CD4-positive, alpha-beta T cell treated with Interleukin-4 for 4 hours (primary cell): ENCODE data around the gene MRTFB.

ENCODE experiments used
- DNase-seq: peaks from one replicate; pipeline ENCODE4 v3.0.0-alpha.2; 2020

The MRTFB gene

GRCh38 chr16:14187517-14188338, 116.6 kb downstream of the MRTFB start:
- no peak for DNase-seq

GRCh38 chr16:14193316-14193871, 122.3 kb downstream of the MRTFB start:
- peak; percentile 33 for DNase-seq

- DNase-seq: no peak
These were observed 123.6 kb downstream of the MRTFB start for GRCh38 chr16:14194721-14195120.

- no peak for DNase-seq
These were observed 124.9 kb downstream of the MRTFB start for GRCh38 chr16:14196011-14196410.

GRCh38 chr16:14196539-14196938, 125.4 kb downstream of the MRTFB start:
- DNase-seq: no peak

- DNase-seq: no peak
These were observed 126.9 kb downstream of the MRTFB start for GRCh38 chr16:14198012-14198411.

GRCh38 chr16:14198572-14198971, 127.5 kb downstream of the MRTFB start:
- no peak for DNase-seq

GRCh38 chr16:14199199-14199598, 128.1 kb downstream of the MRTFB start:
- no peak for DNase-seq

- no peak for DNase-seq
These were observed 128.5 kb downstream of the MRTFB start for GRCh38 chr16:14199624-14200023.

GRCh38 chr16:14202095-14202494, 131.0 kb downstream of the MRTFB start:
- no peak for DNase-seq

GRCh38 chr16:14202697-14203096, 131.6 kb downstream of the MRTFB start:
- DNase-seq: no peak

GRCh38 chr16:14203166-14203565, 132.0 kb downstream of the MRTFB start:
- no peak for DNase-seq

GRCh38 chr16:14205666-14206065, 134.5 kb downstream of the MRTFB start:
- DNase-seq: no peak

- no peak for DNase-seq
These were observed 140.9 kb downstream of the MRTFB start for GRCh38 chr16:14211856-14212543.

GRCh38 chr16:14215941-14216340, 144.8 kb downstream of the MRTFB start:
- no peak for DNase-seq

GRCh38 chr16:14219983-14220382, 148.9 kb downstream of the MRTFB start:
- DNase-seq: no peak

GRCh38 chr16:14223632-14224031, 152.5 kb downstream of the MRTFB start:
- no peak for DNase-seq

- no peak for DNase-seq
These were observed 154.3 kb downstream of the MRTFB start for GRCh38 chr16:14225457-14225856.

- DNase-seq: no peak
These were observed 161.2 kb downstream of the MRTFB start for GRCh38 chr16:14232106-14232864.

- DNase-seq: no peak
These were observed 165.3 kb downstream of the MRTFB start for GRCh38 chr16:14236401-14236800.

GRCh38 chr16:14238756-14239155, 167.6 kb downstream of the MRTFB start:
- no peak for DNase-seq

GRCh38 chr16:14239791-14240190, 168.7 kb downstream of the MRTFB start:
- no peak for DNase-seq

GRCh38 chr16:14240219-14240843, 169.2 kb downstream of the MRTFB start:
- DNase-seq: no peak
